NCI-H446 treated with DMSO at 0.1 percent for 48 hours (cell line): ENCODE measurements around the gene FOXP4.

Experiments used
- DNase-seq: peaks from one replicate; lab custom pipeline; 2025; lab: John Stamatoyannopoulos, UW

FOXP4 gene

DNA sequence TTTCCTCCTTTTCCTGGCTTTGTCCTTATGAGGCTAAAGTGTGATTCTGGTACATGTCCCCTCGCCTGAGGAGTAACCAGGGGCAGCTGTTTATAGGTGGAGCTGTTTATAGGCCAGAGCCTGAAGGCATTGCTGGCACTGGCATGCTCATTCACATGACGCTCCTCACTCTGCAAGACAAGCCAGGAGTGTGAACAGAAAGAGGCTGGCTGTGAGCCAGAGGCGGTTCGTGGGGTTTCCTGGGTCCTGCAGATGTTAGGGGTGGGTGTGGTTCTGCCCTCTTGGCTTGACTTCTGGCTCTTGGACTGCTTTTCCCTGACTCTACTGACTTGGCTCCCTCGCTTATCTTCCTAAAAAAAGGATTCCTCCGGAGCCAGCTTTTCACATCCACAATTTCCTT, 79.3 kb downstream of the FOXP4 start:
- DNase-seq: peak; percentile 41

- no peak for DNase-seq
Measured at GRCh38 chr6:41626022-41626421, 79.8 kb downstream of the FOXP4 start.

- no peak for DNase-seq
Measured at GRCh38 chr6:41626917-41627316, 80.7 kb downstream of the FOXP4 start.

- no peak for DNase-seq
Measured at GRCh38 chr6:41629128-41629527, 82.9 kb downstream of the FOXP4 start.

GRCh38 chr6:41630069-41630468, 83.9 kb downstream of the FOXP4 start:
- DNase-seq: no peak

DNA sequence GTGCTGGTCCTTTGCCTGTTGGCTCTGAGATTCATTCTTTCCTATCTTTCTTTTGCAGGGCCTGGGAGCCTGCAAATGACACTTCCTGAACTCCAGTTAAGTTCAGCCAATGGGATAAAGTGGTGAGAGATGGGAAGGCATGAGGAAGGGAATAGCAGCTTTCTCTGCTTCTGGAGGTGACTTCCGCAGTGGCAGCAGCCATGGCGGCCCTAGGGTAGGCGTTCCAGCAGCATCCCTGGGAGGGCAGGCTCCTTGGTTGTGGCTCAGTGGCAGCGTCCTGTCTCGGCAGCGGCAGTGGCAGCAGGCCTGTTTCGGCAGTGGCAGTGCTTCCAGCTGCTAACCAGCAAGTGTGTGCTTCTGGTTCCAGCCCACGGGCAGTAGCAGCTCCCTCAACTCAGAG, 84.8 kb downstream of the FOXP4 start:
- no peak for DNase-seq

GRCh38 chr6:41633056-41633634, 87.0 kb downstream of the FOXP4 start:
- no peak for DNase-seq

- DNase-seq: no peak
Measured at GRCh38 chr6:41634657-41635056, 88.5 kb downstream of the FOXP4 start.

DNA sequence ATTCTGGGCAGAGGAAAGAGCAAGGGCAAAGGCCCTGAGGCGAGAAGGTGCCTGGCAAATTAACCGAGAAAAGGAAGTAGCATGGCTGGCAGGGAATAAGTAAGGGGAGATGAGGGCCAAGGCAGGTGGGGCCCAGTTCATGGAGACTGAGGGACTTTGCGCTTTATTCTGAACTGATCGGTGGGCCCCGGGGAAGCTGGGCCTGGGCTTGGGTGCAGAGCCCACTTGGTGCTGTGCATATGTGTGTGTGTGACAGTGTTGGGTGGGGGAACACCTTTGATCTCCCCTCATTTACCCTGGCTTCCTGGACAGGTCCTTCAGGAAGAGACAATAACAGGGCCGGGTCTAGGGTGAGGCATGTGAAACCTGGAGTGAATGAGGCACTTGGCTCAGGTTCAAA, 89.2 kb downstream of the FOXP4 start:
- DNase-seq: no peak

GRCh38 chr6:41636833-41637193, 90.6 kb downstream of the FOXP4 start:
- DNase-seq: no peak

GRCh38 chr6:41637194-41638001, 91.2 kb downstream of the FOXP4 start:
- DNase-seq: no peak

DNA sequence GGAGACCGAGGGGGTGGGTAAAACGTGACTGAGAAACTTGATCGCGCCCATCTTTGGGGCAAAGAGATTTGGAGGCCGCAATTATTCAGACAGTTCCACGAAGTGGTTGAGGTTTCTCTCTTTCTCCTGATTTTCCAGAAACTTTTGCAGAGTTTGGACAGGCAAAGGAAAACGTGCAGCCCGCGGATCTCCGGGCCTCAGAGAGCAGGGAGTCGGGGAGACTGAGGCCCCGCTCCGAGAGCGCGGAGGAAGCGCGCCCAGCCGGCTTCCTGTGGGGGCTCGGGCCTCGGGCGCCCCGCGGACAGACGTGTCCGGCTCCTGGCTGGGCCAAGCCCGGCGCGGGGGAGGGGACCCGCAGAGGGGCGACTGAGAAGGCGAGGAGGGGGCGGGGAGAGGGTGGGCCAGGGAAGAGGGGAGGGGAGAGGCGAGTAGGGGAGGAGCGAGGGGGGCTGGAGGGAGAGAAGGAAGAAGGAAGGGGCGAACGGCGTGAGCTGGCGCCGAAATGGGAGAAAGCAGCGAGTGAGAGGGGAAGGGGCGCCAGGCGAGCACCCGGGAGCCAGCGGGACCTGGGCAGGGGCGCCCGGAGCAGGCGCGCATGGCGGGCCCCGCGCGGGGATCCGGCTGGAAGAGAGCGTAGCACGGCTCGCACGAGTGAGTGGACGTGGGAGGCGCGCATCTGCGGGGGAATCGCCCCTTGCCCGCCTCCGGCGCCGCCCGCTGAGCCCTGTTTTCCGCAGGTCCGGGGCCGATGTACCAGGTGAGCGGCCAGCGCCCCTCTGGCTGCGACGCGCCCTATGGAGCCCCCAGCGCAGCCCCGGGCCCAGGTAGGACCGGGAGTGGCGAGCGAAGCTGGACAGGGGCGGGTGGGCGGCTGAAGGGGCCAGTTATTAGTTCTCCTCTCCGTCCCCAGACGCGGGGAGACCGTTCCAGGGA, 92.1 kb downstream of the FOXP4 start, which contains the start of gene MDFI:
Gene MDFI (plus strand): TSS at position 467 of the 933 bp plus-strand sequence. CDS start 282 bp downstream, at position 749.
- no peak for DNase-seq

DNA sequence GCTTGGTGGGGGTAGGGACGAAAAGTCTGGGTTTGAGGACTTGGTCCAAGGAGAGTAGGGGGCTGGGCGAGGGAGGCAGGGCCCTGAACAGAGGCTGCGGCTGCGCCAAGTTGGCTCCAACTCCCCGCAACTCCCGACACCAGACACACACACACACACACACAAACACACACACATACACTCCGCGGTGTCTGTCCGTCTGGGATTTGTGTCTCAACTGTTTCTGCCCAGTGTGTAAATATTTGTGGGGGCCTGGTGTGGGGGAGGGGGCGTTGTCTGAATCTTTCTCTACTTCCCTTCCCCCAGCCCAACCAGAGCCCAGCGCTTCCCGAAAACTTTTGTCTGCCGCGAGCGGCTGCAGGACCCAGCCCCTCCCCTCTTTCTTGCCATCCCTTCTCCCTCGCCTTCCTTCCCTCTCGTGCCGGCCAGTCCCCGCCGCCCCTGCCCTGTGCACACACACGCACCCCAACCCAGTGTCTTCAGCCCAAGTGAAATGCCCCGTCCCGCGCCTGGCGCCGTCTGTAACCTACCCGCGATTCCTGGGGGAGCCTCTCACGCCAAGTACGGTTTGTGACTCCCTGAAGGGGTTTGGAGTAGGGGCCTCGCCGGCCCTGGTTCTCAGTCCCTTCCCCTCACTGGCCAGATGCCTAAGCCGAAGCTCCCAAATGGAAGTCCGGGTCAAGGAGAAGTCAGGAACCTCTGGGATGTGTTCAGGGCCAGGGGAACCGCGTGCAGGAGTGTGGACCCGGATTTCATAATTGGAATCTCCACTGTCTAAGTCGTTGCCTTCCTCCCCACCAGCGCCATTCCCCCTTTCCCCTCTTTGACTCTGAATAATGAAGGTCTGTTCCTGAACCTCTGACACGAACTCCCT, 93.0 kb downstream of the FOXP4 start:
- DNase-seq: no peak

DNA sequence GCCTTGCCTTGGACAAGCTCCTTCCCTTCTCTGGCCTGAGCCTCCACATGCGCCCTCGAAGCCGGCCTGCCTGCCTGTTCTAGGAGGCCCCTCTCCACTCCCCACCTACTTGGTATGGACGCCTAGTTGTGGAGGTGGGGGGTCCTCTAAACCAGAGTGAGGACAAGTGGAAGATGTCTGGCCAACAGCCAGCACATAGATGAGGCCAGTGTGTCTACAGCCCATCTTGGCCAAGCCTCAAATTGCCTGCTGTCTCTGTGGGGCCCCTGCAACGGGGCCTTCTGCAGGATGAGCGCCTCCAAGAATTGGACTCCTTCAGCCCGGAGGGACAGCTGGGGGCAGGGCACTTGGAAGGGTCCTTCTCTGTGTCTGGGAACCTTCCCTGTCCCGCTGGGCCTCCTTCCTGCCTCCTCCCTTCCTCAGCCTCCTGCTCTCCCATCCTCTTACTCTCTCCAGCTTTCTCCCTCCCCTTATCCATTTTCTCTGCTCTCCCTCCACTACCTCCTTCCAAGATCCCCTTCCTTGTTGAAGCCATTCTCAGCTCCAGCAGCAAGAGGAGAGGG, 93.7 kb downstream of the FOXP4 start:
- no peak for DNase-seq

- no peak for DNase-seq
Measured at GRCh38 chr6:41640426-41640825, 94.2 kb downstream of the FOXP4 start.

- no peak for DNase-seq
Measured at GRCh38 chr6:41641352-41641925, 95.3 kb downstream of the FOXP4 start.

DNA sequence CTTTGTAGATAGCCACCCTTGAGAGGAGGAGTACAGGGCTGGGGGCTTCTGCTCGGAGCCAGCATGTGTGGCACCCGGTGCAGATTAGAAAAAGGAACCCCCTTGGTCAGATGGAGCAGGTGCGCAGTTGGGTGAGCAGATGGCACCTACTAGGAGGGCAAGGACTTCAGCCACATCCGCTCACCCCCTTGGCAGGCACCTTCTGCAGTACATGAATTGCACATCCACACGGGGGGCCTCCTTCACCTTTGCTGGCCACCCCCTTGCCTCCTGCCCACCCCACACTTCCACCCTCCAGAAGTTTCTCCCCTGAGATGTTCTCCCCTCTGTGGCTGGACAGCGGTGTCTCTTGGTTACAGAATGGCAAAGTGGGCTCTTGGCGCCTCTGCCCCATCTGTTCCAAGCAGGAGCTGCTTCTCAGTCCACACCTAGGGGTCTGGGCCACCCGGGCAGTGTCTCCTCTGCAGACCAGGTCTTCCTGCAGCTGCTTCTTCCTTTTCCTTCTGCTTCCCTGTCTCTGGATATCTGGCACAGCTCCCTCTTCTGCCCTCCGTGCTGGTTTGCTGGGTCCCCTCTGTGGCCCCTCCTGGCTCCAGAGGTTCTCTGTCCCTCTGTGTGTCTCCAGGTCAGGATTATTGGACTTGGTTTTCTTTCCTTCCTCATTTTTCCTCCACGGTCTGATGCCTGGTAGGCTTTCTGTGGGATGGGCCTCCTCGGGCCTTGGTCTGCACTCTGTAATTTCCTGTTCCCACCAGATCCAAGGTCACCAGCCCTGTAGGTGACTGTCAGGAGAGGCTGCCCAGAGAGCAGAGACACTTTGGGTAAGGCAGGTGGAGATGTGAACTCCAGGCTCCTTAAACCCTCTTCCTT, 96.1 kb downstream of the FOXP4 start:
- DNase-seq: no peak

DNA sequence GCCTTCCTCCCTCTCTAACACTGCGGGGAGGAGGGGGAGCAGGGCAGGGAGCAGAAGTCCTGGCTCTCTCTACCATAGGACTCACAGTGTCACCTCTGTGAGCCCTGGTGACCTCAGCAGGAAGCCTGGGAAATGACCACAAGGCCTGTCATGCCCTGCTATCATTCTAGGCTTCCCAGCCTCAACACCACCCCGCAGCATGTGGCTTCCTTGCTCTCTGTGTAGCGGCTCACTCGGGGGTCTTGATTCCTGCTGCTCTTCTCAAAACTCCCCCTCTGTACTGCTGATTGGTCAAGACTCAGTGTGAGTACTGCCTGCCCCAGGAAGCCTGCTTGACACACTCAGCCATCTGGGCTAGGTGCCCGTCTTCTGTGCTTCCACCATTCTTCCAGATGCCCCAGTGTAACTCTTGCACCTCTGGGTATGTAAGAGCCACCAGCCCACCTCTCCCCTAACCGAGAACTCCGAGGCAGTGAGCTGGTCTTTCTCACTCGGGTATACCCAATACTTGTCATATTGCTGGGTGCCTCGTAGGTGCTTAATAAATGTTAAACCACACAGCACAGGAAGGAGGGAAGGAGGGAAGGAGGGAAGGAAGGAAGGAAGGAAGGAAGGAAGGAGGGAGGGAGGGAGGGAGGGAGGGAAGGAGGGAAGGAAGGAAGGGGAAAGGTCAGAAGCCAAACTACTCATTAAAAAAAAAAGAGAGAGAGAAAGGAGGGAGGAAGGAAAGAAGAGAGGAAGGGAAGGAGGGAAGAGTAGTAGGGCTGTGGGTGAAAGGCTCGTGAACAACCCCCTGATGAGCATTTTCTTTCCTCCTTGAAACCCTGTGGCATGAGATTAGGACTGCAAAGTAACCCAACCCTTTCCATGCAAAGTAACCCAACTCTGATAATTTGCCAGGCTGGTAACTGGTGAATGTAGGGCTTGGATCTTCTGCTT, 97.0 kb downstream of the FOXP4 start:
- no peak for DNase-seq

GRCh38 chr6:41643899-41644269, 97.7 kb downstream of the FOXP4 start:
- DNase-seq: no peak
